PFSK-1 (cell line): Measurements from ENCODE around the gene ADAMTS9. TPM values are rescaled to one million over a fixed set of nuclear protein-coding genes. Genes with fewer than 3 reads are reported as not detected.

Experiments used
- FOXP2 ChIP-seq: optimal IDR thresholded peaks from 2 replicates; pipeline ENCODE3; 2011; ENCODE audit warnings: borderline replicate concordance, control low read depth, inconsistent platforms; ENCODE audit not compliant: insufficient read depth; ENCODE audit errors: extremely low read length, extremely low read depth
- POLR2AphosphoS5 ChIP-seq: IDR thresholded peaks from 2 replicates; pipeline ENCODE4 v1.6.1; 2012; ENCODE audit warnings: low read depth, mild to moderate bottlenecking, control low read depth, low read length, moderate library complexity
- REST ChIP-seq, 2 experiments: IDR thresholded peaks; 2 replicates each; pipeline versions ENCODE4 v1.6.1 to v1.8.0; 2011 to 2012; ENCODE audit warnings: low read depth in 2 of 2, low read length in 2 of 2, control low read depth in 1 of 2, inconsistent platforms in 1 of 2, mild to moderate bottlenecking in 1 of 2, moderate library complexity in 1 of 2; ENCODE audit not compliant: insufficient read depth in 1 of 2
- SIN3A ChIP-seq: IDR thresholded peaks from 2 replicates; pipeline ENCODE4 v1.6.1; 2012; ENCODE audit warnings: mild to moderate bottlenecking, low read length, moderate library complexity, borderline replicate concordance; ENCODE audit not compliant: insufficient read depth
- TAF1 ChIP-seq: IDR thresholded peaks from 2 replicates; pipeline ENCODE4 v1.6.1; 2012; ENCODE audit warnings: low read length, control low read depth, borderline replicate concordance; ENCODE audit not compliant: insufficient read depth
- polyA plus RNA-seq: library from polyadenylated mRNA; unstranded; fragments of >200 nt; gene quantifications from one replicate; pipeline ENCODE4 v1.2.1, GENCODE V29; 2012; ENCODE audit warnings: low read depth, missing spikeins; ENCODE audit not compliant: insufficient read length

ADAMTS9 gene
- polyA plus RNA-seq, result 11.2 TPM

GRCh38 chr3:64687781-64688604 is at the start of gene ADAMTS9:
Gene ADAMTS9, minus strand, starts transcription at chr3:64688000. Its CDS starts 343 bp downstream, at chr3:64687657.
- no peak for TF ChIP-seq TAF1
- no peak for TF ChIP-seq FOXP2
- TF ChIP-seq POLR2AphosphoS5, result peak; percentile 87

- TF ChIP-seq SIN3A (no peak), TAF1 (no peak), FOXP2 (no peak), REST (IDR thresholded peaks at IDR 0.05; ENCODE audit: insufficient read depth in 1 of 2, low read depth in 2 of 2, low read length in 2 of 2) (no peak), POLR2AphosphoS5 (no peak)
These were observed 44.8 kb upstream of the ADAMTS9 start for GRCh38 chr3:64732576-64732975.

GRCh38 chr3:64730681-64731080 is 42.9 kb upstream of the ADAMTS9 start:
- TF ChIP-seq TAF1 (no peak), POLR2AphosphoS5 (no peak), SIN3A (no peak)

GRCh38 chr3:64728994-64729393 is 41.2 kb upstream of the ADAMTS9 start:
- no peak for TF ChIP-seq TAF1
- TF ChIP-seq REST (IDR thresholded peaks at IDR 0.05; ENCODE audit: insufficient read depth in 1 of 2, low read depth in 2 of 2, low read length in 2 of 2), result no peak
- TF ChIP-seq SIN3A, result no peak
- no peak for TF ChIP-seq POLR2AphosphoS5
- TF ChIP-seq FOXP2, result no peak

- TF ChIP-seq REST (IDR thresholded peaks at IDR 0.05; ENCODE audit: insufficient read depth in 1 of 2, low read depth in 2 of 2, low read length in 2 of 2), result no peak
- TF ChIP-seq FOXP2, result no peak
- no peak for TF ChIP-seq POLR2AphosphoS5
- TF ChIP-seq TAF1, result no peak
- TF ChIP-seq SIN3A, result no peak
These were observed 40.6 kb upstream of the ADAMTS9 start for GRCh38 chr3:64728428-64728827.
